ENCODE measurements around the gene ESF1. TPM values are rescaled to one million over a fixed set of nuclear protein-coding genes. Genes with fewer than 3 reads are reported as not detected.
"Not testable (repeated sequence)": the region's sequence is repeated elsewhere in the genome, so short reads cannot be mapped to it uniquely, and the experiment has no call there.

The ESF1 gene
- total RNA-seq, 2 donors from 2014 or later = 9.9 to 11.0 TPM

DNA sequence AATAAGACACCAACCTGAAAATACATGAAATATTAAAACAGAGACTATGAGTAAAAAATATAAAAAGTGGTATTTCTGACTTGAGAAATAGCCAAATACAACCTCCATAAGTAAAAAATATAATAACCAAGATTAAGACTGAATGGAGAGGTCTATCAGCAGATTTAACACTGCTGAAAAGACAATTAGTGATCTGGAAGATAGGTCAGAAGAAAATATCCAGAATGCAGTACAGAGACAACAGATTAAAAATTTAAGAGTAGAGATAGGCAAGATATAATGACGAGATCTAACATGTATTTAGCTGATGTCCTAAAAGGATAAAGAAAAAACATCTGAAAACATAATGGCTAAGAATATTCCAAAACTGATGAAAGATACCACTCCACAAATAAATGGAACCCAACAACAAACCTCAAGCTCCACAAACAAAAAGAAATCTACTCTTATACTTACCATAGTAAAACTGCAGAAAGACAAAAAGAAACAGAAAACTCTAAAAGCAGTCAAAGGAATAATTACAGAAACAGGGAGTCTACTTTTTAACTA lies 18.8 kb downstream of the ESF1 start:
- Histone ChIP-seq H3K36me3 (no peaks in the 10 kb centered on the region), H3K9ac (ENCODE audit: low read depth in 2 of 2, low read length in 2 of 2) (no peak overlapping the region), H3K4me3 (no peak overlapping the region), H3K27ac (no peak overlapping the region), H3K9me3 (no peaks in the 10 kb centered on the region), H3K4me1 (no peaks in the 10 kb centered on the region), H3K27me3 (no peaks in the 10 kb centered on the region)
- intact Hi-C loops (cut with DNase I) = no loop called here
- TF ChIP-seq, protein P1, sequence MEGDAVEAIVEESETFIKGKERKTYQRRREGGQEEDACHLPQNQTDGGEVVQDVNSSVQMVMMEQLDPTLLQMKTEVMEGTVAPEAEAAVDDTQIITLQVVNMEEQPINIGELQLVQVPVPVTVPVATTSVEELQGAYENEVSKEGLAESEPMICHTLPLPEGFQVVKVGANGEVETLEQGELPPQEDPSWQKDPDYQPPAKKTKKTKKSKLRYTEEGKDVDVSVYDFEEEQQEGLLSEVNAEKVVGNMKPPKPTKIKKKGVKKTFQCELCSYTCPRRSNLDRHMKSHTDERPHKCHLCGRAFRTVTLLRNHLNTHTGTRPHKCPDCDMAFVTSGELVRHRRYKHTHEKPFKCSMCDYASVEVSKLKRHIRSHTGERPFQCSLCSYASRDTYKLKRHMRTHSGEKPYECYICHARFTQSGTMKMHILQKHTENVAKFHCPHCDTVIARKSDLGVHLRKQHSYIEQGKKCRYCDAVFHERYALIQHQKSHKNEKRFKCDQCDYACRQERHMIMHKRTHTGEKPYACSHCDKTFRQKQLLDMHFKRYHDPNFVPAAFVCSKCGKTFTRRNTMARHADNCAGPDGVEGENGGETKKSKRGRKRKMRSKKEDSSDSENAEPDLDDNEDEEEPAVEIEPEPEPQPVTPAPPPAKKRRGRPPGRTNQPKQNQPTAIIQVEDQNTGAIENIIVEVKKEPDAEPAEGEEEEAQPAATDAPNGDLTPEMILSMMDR (IDR thresholded peaks at IDR 0.05) = no peak
- no peak for DNase-seq

DNA sequence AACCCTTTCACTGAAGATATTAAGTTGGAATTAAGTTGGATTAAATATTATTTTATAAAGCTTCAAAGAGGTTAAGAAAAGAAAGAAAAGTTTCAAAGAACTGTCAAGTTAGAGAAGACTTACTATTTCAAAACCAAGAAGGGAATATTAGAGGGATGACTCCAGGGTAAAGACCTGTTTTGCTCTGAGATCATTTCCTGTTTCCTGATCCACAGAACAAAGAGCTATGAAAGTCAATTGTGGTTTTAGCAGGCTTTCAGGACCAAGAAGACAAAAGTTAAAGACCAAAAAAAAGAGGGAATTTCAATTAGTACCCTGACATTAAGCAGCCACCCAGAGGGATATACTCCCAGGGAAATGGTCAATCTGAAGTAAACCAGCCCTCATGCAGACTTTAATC lies 19.4 kb downstream of the ESF1 start:
- intact Hi-C loops (cut with DNase I) = no loop called here
- no peaks in the 10 kb centered on the region for H3K27me3 ChIP-seq
- H3K9ac ChIP-seq (ENCODE audit: low read depth in 2 of 2, low read length in 2 of 2) = no peak overlapping the region
- no peak overlapping the region for H3K4me3 ChIP-seq
- DNase-seq = no peak
- no peak overlapping the region for H3K27ac ChIP-seq
- H3K9me3 ChIP-seq = no peaks in the 10 kb centered on the region
- H3K4me1 ChIP-seq = no peaks in the 10 kb centered on the region
- H3K36me3 ChIP-seq = no peaks in the 10 kb centered on the region
- TF ChIP-seq, protein P1 (IDR thresholded peaks at IDR 0.05) = no peak

DNA sequence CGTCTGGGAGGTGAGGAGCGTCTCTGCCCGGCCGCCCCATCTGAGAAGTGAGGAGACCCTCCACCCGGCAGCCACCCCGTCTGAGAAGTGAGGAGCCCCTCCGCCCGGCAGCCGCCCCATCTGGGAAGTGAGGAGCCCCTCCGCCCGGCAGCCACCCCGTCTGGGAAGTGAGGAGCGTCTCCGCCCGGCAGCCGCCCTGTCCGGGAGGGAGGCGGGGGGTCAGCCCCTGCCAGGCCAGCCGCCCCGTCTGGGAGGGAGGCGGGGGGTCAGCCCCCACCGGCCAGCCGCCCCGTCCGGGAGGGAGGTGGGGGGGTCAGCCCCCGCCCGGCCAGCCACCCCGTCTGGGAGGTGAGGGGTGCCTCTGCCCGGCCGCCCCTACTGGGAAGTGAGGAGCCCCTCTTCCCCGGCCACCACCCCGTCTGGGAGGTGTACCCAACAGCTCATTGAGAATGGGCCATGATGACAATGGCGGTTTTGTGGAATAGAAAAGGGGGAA lies 24.2 kb downstream of the ESF1 start:
- H3K9ac ChIP-seq (ENCODE audit: low read depth in 2 of 2, low read length in 2 of 2); H3K4me3 ChIP-seq; H3K9me3 ChIP-seq; H3K27ac ChIP-seq; H3K27me3 ChIP-seq; intact Hi-C loops (cut with DNase I); H3K4me1 ChIP-seq; H3K36me3 ChIP-seq; DNase-seq: not testable (repeated sequence)

DNA sequence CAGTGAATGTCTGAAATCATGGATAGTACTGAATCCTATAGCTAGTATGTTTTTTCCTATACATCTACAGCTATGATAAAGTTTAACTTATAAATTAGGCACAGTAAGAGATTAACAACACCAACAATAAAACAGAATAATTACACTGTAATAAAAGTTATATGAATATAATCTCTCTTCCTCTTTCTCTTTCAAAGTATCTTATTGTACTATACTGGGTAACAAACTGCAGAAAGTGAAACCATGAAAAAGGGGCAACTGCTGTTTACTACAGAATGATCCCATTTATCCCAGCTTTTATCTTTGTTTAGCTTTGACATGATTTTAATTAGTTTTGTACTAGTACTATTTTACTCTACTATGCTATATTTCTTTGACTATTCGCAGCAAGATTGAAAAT lies 25.8 kb downstream of the ESF1 start:
- no peak overlapping the region for H3K27ac ChIP-seq
- intact Hi-C loops (cut with DNase I) = loop anchor here (10.0 kb wide), 1 partner anchor 644 kb away; no protein-coding TSS in a partner anchor
- TF ChIP-seq, protein P1 (IDR thresholded peaks at IDR 0.05) = no peak
- H3K36me3 ChIP-seq = no peaks in the 10 kb centered on the region
- H3K9me3 ChIP-seq = no peaks in the 10 kb centered on the region
- no peak for DNase-seq
- no peak overlapping the region for H3K9ac ChIP-seq (ENCODE audit: low read depth in 2 of 2, low read length in 2 of 2)
- H3K27me3 ChIP-seq = no peaks in the 10 kb centered on the region
- H3K4me3 ChIP-seq = no peak overlapping the region
- no peaks in the 10 kb centered on the region for H3K4me1 ChIP-seq

DNA sequence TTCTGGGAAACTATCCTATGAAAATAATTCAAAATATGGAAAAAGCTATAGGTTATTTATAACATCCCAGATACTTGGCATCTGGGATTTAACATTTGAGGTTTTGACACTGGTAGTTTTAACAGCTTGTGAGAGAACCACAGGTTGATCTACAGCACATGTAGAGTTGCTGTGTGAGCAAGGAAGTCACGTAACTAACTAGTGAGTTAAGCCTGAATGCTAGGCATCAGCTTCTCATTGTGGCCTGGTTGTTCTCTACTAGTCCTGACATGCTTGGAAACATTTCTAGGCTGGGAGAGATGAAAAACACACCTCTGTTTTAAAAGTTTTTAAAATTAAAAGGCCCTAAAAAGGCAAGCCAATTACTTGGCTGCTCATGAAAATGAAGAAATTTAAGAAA lies 28.2 kb downstream of the ESF1 start:
- H3K4me1 ChIP-seq = no peaks in the 10 kb centered on the region
- no peak overlapping the region for H3K27ac ChIP-seq
- H3K4me3 ChIP-seq = no peak overlapping the region
- H3K27me3 ChIP-seq = no peaks in the 10 kb centered on the region
- no peak for DNase-seq
- TF ChIP-seq, protein P1 (IDR thresholded peaks at IDR 0.05) = no peak
- intact Hi-C loops (cut with DNase I) = loop anchor here (10.0 kb wide), 1 partner anchor 642 kb away; no protein-coding TSS in a partner anchor
- H3K9me3 ChIP-seq = no peaks in the 10 kb centered on the region
- H3K36me3 ChIP-seq = no peaks in the 10 kb centered on the region
- H3K9ac ChIP-seq (ENCODE audit: low read depth in 2 of 2, low read length in 2 of 2) = no peak overlapping the region

DNA sequence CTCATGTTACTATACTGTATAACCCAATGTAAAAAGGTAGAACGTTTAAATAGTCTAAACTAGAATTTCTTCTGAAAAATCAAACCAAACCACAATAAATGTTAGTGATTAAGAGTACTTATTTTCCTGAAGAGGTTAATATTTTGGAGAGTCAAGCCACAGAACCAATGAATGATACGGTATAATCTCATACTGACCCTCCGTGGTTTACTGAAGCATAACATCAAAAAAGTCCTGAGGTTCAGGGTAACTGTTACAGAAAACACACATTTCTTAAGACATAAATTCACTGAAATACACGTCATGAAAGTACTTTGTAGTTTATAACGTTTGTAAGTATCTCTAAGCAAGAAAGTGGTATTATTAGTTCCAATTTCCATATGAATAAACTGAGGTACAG lies 28.9 kb downstream of the ESF1 start:
- TF ChIP-seq, protein P1 (IDR thresholded peaks at IDR 0.05) = no peak
- H3K27ac ChIP-seq = no peak overlapping the region
- H3K4me3 ChIP-seq = no peak overlapping the region
- no peaks in the 10 kb centered on the region for H3K27me3 ChIP-seq
- H3K9ac ChIP-seq (ENCODE audit: low read depth in 2 of 2, low read length in 2 of 2) = no peak overlapping the region
- DNase-seq = no peak
- intact Hi-C loops (cut with DNase I) = loop anchor here (10.0 kb wide), 1 partner anchor 641 kb away; no protein-coding TSS in a partner anchor
- no peaks in the 10 kb centered on the region for H3K4me1 ChIP-seq
- no peaks in the 10 kb centered on the region for H3K36me3 ChIP-seq
- no peaks in the 10 kb centered on the region for H3K9me3 ChIP-seq
